ENCODE data around the gene RNF169. TPM values are rescaled to one million over a fixed set of nuclear protein-coding genes. Genes with fewer than 3 reads are reported as not detected.

Gene RNF169
- total RNA-seq, 4 donors from 2014 or later: 18.8 to 26.4 (median 21.2) TPM

GRCh38 chr11:74853223-74853622 lies 104.6 kb downstream of the RNF169 start:
- Histone ChIP-seq H3K27ac (no peak overlapping the region), H3K27me3 (no peaks in the 10 kb centered on the region), H3K36me3 (peaks cover 60% of the 10 kb centered on the region), H3K4me3 (no peak overlapping the region), H3K4me1 (no peaks in the 10 kb centered on the region), H3K9me3 (no peaks in the 10 kb centered on the region)
- DNase-seq (ENCODE audit: low spot score in 2 of 2): no peak
- 94% methylated on average over 4 of the region's 4 CpGs for WGBS
- TF ChIP-seq POLR2A (IDR thresholded peaks at IDR 0.05) (no peak), EP300 (IDR thresholded peaks at IDR 0.05) (no peak), CTCF (IDR thresholded peaks at IDR 0.05) (no peak), POLR2AphosphoS5 (IDR thresholded peaks at IDR 0.05) (no peak)

GRCh38 chr11:74860743-74861142 lies 112.1 kb downstream of the RNF169 start:
- no peaks in the 10 kb centered on the region for H3K27me3 ChIP-seq
- H3K27ac ChIP-seq: no peak overlapping the region

GRCh38 chr11:74863410-74863809 lies 114.8 kb downstream of the RNF169 start:
- peaks cover 37% of the 10 kb centered on the region for H3K9me3 ChIP-seq
- H3K27ac ChIP-seq: no peak overlapping the region
- no peak overlapping the region for H3K4me3 ChIP-seq
- no peaks in the 10 kb centered on the region for H3K27me3 ChIP-seq
- TF ChIP-seq POLR2AphosphoS5 (IDR thresholded peaks at IDR 0.05) (no peak), POLR2A (IDR thresholded peaks at IDR 0.05) (no peak), CTCF (IDR thresholded peaks at IDR 0.05) (no peak), EP300 (IDR thresholded peaks at IDR 0.05) (no peak)
- DNase-seq (ENCODE audit: low spot score in 2 of 2): no peak
- WGBS: 92% methylated on average over 2 of the region's 2 CpGs
- H3K36me3 ChIP-seq: peaks cover 77% of the 10 kb centered on the region
- no peaks in the 10 kb centered on the region for H3K4me1 ChIP-seq

More at GRCh38 chr11:74860743-74861142, 112.1 kb downstream of the RNF169 start:
- Histone ChIP-seq H3K4me1 (no peaks in the 10 kb centered on the region), H3K36me3 (peaks cover 88% of the 10 kb centered on the region), H3K9me3 (peaks cover 14% of the 10 kb centered on the region), H3K4me3 (no peak overlapping the region)
- TF ChIP-seq CTCF (IDR thresholded peaks at IDR 0.05): no peak
- no peak for TF ChIP-seq POLR2AphosphoS5 (IDR thresholded peaks at IDR 0.05)
- no peak for TF ChIP-seq EP300 (IDR thresholded peaks at IDR 0.05)
- TF ChIP-seq POLR2A (IDR thresholded peaks at IDR 0.05): no peak
- DNase-seq (ENCODE audit: low spot score in 2 of 2): no peak

GRCh38 chr11:74866557-74866956 lies 117.9 kb downstream of the RNF169 start:
- Histone ChIP-seq H3K27ac (no peak overlapping the region), H3K4me1 (no peaks in the 10 kb centered on the region), H3K9me3 (peaks cover 63% of the 10 kb centered on the region), H3K27me3 (no peaks in the 10 kb centered on the region), H3K36me3 (peaks cover 71% of the 10 kb centered on the region), H3K4me3 (no peak overlapping the region)
- DNase-seq (ENCODE audit: low spot score in 2 of 2): no peak
- TF ChIP-seq EP300 (IDR thresholded peaks at IDR 0.05): no peak
- no peak for TF ChIP-seq POLR2AphosphoS5 (IDR thresholded peaks at IDR 0.05)
- TF ChIP-seq POLR2A (IDR thresholded peaks at IDR 0.05): no peak
- no peak for TF ChIP-seq CTCF (IDR thresholded peaks at IDR 0.05)

- DNase-seq (ENCODE audit: low spot score in 2 of 2): no peak
- H3K36me3 ChIP-seq: peaks cover 68% of the 10 kb centered on the region
- WGBS: 92% methylated on average over 1 of the region's 1 CpG
- no peak overlapping the region for H3K27ac ChIP-seq
- peaks cover 71% of the 10 kb centered on the region for H3K9me3 ChIP-seq
- H3K4me1 ChIP-seq: no peaks in the 10 kb centered on the region
- H3K4me3 ChIP-seq: no peak overlapping the region
- no peaks in the 10 kb centered on the region for H3K27me3 ChIP-seq
- TF ChIP-seq POLR2AphosphoS5 (IDR thresholded peaks at IDR 0.05) (no peak), EP300 (IDR thresholded peaks at IDR 0.05) (no peak), POLR2A (IDR thresholded peaks at IDR 0.05) (no peak), CTCF (IDR thresholded peaks at IDR 0.05) (no peak)
Measured at GRCh38 chr11:74870485-74870884, 121.8 kb downstream of the RNF169 start.

Measured in suprapubic skin (tissue), 4 donors.